A549 treated with dexamethasone at 1 μM for 4 hours (cell line): ENCODE measurements around the gene GNG5. TPM values are rescaled to one million over a fixed set of nuclear protein-coding genes. Genes with fewer than 3 reads are reported as not detected.

Source experiments
- total RNA-seq: library from RNA; stranded (reverse); fragments of 200-300 nt; extraction: Qiagen RNA extraction; gene quantifications from 5 replicates; pipeline ENCODE4 v1.2.3, GENCODE V29; 2022

The GNG5 gene
- total RNA-seq: 190 to 234 TPM (median 212 TPM) in 5 replicates

DNA sequence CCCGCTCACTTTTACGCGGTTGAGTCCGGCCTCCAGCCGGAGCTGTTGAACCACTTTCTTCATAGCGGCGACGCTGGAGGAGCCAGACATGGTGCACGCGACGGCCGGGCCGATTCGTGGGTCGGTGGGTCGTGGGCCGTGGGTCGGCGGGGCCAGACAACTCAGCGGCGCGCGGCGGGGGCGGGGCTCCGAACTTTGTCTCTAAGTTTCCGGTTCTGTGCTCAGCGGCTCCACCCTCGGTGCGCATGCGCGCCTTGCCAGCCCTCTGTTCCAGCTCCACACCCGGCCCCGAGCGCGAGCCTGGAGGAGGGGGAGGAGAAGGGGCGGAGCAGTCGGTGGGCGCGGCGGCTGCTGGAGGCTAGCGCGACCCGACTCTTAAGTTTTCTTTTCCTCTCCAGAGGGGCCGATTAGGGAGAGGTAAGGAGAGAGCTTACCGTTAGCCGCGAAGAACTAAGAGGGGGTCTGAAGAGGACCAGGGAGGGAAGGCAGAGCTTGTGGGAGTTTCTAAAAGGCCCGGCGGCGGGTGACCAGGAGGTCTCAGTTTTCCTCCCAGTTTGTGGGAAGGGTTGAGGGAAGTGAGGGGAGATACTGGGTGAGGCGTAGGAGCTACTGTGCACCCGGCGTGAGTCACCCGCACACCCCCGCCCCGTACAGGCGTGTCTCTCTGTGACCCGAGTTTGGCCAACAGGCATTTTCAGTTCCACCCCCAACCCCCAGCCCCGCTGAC is at the start of gene GNG5, which contains the start of gene SPATA1:
GNG5 (minus strand) TSS at position 580 of the 727 bp plus-strand sequence; CDS start at position 90, 490 bp downstream.
SPATA1 (plus strand) TSS at position 385 of the 727 bp plus-strand sequence. CDS start 9,974 bp downstream, outside the sequence.

DNA sequence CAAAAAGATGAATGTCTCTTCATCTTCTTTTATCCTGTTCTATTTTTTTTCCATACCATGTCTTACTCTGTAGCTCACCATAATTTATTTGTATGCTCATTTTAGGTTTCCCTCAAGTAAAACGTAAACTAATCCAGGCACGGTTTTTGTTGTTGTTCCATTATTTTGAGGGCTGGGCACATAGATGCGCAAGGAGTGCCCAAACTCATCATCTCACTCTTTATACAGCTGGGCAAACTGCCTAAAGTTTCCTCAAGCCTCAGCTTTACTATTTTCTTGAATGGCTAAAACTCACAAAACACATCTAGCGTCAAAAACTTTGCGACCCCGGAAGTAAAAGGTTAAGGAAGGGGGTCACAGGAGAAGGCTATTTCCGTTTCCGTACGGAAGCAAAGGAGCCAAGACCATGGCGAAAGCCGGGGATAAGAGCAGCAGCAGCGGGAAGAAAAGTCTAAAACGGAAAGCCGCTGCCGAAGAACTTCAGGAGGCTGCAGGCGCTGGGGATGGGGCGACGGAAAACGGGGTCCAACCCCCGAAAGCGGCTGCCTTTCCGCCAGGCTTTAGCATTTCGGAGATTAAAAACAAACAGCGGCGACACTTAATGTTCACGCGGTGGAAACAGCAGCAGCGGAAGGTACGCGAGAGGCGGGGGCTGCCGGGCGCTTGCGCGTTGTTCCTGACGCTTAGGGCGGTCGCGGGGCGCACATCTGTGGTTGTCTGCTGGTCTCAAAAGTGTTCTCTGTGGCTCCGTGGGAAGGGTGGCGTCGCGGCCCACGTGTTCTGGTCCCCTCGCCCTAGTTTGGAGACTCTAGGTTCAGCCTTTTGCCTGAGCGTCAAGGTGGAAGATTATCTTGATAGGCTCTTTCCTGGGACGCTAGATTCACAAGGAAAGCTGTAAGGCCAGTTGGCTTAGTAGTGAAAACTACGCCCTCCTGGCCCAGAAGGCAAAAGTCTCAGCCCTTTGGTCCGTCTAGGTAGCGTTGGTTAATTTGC is 27.2 kb downstream of the GNG5 start, which contains the start of gene RPF1:
RPF1 (plus strand) TSS at position 391 of the 993 bp plus-strand sequence; CDS start at position 407, 16 bp downstream.

Other genes starting within 250 kb of the GNG5 start
- 0.35 to 0.81 TPM (median 0.52 TPM) in 5 replicates for gene SAMD13, start 204.9 kb downstream of the GNG5 start, total RNA-seq
- 0.10 TPM in 1 of 5 replicates, not detected in the others for gene DNASE2B, start 108.1 kb downstream of the GNG5 start, total RNA-seq
- gene RPF1, start 27.3 kb downstream of the GNG5 start, total RNA-seq: 33.1 to 38.2 TPM (median 34.6 TPM) in 5 replicates
- 0.53 to 1.7 TPM (median 1.1 TPM) in 5 replicates for gene SPATA1, start 195 bp downstream of the GNG5 start, total RNA-seq
- 5.6 to 6.9 TPM (median 6.1 TPM) in 5 replicates for gene CTBS, start 67.9 kb upstream of the GNG5 start, total RNA-seq
- gene SSX2IP, start 183.9 kb upstream of the GNG5 start, total RNA-seq: 12.5 to 15.2 TPM (median 14.4 TPM) in 5 replicates